ENCODE measurements around the gene APCDD1.

GRCh38 chr18:10419420-10420103, 34.9 kb upstream of the APCDD1 start:
- TF ChIP-seq GATA3 (IDR thresholded peaks at IDR 0.05; ENCODE audit: low read depth, low read length) (no peak), GATA2 (IDR thresholded peaks at IDR 0.05; ENCODE audit: low read depth, low read length) (no peak)

Measured in SH-SY5Y (cell line).